CD4-positive, alpha-beta T cell treated with Interleukin-21 for 1 hour (primary cell): Measurements from ENCODE around the gene FAS.
"Not testable (repeated sequence)": the region's sequence is repeated elsewhere in the genome, so short reads cannot be mapped to it uniquely, and the experiment has no call there.

Experiments
- DNase-seq: peaks from one replicate; pipeline ENCODE4 v3.0.0-alpha.2; 2020

FAS gene

GRCh38 chr10:88995156-88995876 is 4.7 kb downstream of the FAS start:
- peak; percentile 73 for DNase-seq

- DNase-seq = peak; percentile 59
These were observed 6.3 kb downstream of the FAS start for GRCh38 chr10:88996927-88997326.

GRCh38 chr10:88999625-89000024 is 9.0 kb downstream of the FAS start:
- peak; percentile 60 for DNase-seq

GRCh38 chr10:89001024-89001728 is 10.6 kb downstream of the FAS start:
- DNase-seq = peak; percentile 67

GRCh38 chr10:89001729-89002072 is 11.1 kb downstream of the FAS start:
- peak; percentile 34 for DNase-seq

GRCh38 chr10:89002226-89002978 is 11.8 kb downstream of the FAS start:
- peak; percentile 37 for DNase-seq

GRCh38 chr10:89003344-89003743 is 12.7 kb downstream of the FAS start:
- peak; percentile 34 for DNase-seq

- no peak for DNase-seq
These were observed 16.7 kb downstream of the FAS start for GRCh38 chr10:89007129-89007893.

GRCh38 chr10:89018700-89019346 is 28.2 kb downstream of the FAS start:
- not testable (repeated sequence) for DNase-seq

GRCh38 chr10:89019569-89020327 is 29.1 kb downstream of the FAS start:
- DNase-seq = no peak

GRCh38 chr10:89021526-89021925 is 30.9 kb downstream of the FAS start:
- not testable (repeated sequence) for DNase-seq

- DNase-seq = no peak
These were observed 32.1 kb downstream of the FAS start for GRCh38 chr10:89022734-89023133.

- no peak for DNase-seq
These were observed 34.9 kb downstream of the FAS start for GRCh38 chr10:89025453-89025852.

GRCh38 chr10:89029181-89029580 is 38.6 kb downstream of the FAS start:
- DNase-seq = no peak

- DNase-seq = peak; percentile 72
These were observed 39.3 kb downstream of the FAS start for GRCh38 chr10:89029785-89030437.

- no peak for DNase-seq
These were observed 40.2 kb downstream of the FAS start for GRCh38 chr10:89030791-89031190.

- DNase-seq = no peak
These were observed 41.7 kb downstream of the FAS start for GRCh38 chr10:89032141-89032891.

- no peak for DNase-seq
These were observed 44.9 kb downstream of the FAS start for GRCh38 chr10:89035461-89035860.

- no peak for DNase-seq
These were observed 46.5 kb downstream of the FAS start for GRCh38 chr10:89037096-89037495.

GRCh38 chr10:89042562-89042961 is 52.0 kb downstream of the FAS start:
- DNase-seq = no peak
